GM18868 (cell line): ENCODE results near the gene BRD1.

Source experiments
- ATAC-seq: cut with Tn5 transposase; IDR thresholded peaks from one replicate; pipeline ENCODE4 v1.9.1; 2021; ENCODE audit warnings: mild to moderate bottlenecking, moderate library complexity; ENCODE audit not compliant: unreplicated experiment

The BRD1 gene

DNA sequence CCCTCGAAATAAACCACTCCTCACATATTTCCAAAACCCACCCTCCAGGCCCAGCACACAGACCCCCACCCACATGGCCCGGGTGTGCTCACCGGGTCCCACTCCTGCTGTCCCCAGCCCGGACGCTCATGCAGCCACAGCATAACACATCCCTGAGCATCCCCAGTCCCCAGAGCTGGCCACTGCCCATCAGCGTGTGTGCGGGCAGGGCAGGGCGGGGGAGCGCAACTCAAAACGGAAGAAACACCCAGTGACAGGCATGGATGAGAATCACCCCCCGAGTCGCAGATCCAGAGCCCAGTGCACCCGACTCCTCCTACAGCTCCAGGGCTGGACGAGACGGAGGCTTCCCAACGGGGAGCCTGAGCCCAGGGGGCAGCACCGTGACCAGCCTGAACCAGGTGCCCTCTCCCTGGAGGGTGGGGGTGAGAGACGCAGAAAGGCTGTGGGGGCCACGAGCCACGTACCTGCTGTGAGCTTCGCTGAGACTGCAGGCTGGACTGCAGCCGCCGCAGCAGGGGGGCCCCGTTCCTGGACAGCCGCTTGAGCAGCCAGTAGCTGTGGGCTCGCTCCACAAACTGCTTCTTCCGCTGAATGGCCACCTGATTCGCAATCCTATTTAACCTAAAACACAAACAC, 23.8 kb downstream of the BRD1 start:
- no peak for ATAC-seq

DNA sequence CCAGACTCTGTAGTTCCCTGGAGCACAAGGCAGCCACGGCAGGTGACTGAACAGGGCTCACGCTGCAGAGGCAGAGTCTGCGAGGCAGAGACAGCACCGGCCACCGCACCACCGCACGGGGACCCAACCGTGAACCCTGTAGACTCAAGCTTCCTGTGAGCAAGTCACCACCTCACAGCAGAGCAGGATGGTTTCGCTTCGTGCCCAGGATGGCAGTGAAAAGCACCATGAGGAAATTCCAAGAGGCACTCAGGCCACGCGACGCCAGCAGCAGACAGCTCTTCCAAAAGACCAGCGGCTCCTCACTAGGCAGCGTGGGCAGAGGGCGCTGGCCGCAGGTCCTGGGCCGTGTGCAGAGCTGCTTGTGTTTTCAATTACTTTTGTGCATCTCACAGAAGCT, 24.5 kb downstream of the BRD1 start:
- no peak for ATAC-seq

DNA sequence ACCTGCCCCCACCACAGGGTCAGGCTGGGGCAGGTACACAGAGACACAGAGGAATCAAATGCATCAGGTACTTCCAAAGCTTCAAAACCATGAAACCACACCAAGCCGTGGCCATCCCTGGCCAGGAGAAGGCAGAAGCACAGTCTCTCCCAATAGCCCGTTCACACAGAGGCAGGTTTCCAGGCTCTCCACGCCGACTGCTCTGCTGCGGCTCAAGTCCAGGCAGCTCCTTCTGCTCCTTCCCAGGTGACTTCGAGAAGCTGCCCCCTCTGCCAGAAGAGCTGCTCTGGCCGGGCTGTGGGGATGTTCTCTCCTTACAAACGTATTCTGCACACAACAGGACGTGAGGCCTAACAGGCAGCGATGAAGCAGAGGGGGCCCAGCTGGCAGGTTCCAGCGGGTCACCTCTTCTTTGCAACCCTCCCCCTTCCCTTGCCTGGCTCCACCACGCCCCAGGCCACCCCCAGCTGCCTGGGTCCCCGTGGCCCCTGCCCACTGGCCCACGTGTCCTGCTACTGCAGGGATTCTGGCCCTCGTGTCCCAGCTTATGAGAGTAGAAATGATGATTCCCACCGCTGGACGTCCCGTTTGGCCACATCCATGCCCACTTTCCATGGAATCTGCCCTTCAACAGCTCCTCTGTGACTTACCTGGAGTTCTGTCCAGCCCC, 26.1 kb downstream of the BRD1 start:
- ATAC-seq: no peak

DNA sequence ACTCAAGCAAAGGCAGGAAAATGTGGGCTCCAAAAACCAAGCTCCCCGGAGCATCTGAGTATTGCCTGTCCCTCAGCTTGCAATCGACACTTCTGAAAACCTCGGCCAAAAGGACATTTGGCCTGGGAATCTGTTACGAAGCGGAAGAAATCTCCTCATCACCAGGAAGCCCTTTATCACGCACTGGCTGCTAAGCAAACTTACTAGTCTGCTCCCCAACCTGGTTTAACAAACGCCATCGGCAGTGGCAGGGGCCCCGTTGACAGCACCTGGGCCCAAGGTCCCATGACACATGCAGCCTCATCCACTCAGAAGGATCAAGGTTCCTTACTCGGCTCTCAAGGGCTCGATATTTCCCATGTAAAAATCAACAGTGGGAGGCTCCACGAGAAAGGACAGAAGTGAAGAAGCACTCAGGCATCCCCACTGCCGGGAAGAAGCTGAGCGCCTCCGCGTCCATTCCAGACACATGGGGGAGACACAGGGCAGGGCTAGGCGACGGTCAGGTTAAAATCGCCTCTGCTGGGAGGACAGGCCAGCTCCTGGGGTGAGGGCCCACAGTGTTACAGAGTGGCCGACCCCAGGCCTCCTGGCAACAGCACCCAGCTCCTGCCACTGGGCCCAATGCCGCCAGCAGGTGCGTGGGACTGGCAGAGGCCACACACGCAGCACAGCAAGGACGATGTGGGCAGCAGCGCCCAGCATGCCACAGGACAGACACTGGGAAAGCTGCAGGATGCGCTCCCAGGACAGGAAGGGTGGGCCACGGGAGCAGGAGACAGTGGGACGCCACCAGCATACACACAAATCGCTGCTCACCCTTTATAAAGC, 27.1 kb downstream of the BRD1 start:
- no peak for ATAC-seq

DNA sequence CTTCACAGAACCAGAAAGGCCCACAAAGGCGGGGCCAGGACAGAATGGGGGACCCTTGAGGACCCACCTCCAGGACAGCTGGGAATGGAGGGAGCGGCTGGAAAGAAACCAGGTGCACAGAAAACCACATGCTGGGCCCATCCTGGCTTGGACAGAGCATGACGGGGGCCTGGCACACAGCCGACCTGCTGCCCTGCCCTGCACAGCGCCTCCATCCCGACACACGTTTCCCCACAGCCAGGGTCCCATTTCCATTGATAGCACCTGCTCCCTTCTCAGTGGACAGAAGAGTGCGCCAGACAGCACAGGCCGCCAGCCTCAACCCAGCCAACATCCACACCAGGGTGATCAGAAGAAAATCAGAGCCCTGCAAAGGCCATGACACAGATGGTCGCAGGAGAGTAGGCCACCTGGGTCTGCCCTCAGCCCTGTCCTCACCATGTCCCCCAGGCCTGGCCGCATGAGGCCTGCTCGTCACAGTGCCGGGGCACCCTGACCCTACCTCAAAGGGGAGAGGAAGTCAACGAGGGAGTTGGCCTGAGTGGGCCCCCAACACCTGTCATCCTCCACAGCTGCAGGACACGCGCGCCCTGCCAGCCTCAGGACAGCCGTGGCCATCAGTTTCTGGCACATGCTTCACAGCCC, 28.1 kb downstream of the BRD1 start:
- ATAC-seq: no peak

- ATAC-seq: no peak
These were observed 29.1 kb downstream of the BRD1 start for GRCh38 chr22:49798486-49799151.

GRCh38 chr22:49797706-49798105, 30.0 kb downstream of the BRD1 start:
- ATAC-seq: no peak

DNA sequence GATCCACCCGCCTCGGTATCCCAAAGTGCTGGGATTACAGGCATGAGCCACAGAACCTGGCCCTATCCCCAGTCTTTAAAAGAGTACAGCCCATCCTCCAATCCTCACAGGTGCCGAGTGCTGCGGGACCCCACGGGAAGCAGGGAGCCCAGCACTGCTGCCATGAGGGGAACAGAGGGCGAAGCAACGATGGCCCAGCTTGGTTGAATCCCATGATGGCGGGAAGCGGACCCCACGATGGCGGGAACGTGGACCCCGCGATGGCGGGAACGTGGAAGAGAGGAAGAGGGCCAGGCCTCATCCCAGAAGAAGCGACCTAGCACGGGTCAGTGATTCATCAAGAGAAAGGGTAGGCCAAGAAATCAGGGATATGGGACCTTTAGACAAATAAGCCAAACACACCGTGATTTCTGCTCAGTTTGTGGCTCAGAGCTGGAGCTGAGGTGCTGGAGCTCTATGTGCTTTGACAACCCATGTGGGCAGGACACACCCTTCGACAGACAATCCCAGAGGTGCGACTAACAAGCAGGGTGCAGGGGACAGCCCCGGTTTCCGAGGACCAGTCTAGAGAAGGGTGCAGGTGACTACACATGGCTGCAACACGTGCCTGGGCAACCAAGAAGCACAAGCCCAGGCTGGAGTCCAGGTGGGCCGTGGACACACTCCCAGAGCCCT, 30.9 kb downstream of the BRD1 start:
- ATAC-seq: no peak

GRCh38 chr22:49795521-49795920, 32.2 kb downstream of the BRD1 start:
- ATAC-seq: no peak

GRCh38 chr22:49793871-49794270, 33.8 kb downstream of the BRD1 start:
- no peak for ATAC-seq

- no peak for ATAC-seq
These were observed 34.4 kb downstream of the BRD1 start for GRCh38 chr22:49793296-49793695.

- no peak for ATAC-seq
These were observed 35.6 kb downstream of the BRD1 start for GRCh38 chr22:49792107-49792506.

DNA sequence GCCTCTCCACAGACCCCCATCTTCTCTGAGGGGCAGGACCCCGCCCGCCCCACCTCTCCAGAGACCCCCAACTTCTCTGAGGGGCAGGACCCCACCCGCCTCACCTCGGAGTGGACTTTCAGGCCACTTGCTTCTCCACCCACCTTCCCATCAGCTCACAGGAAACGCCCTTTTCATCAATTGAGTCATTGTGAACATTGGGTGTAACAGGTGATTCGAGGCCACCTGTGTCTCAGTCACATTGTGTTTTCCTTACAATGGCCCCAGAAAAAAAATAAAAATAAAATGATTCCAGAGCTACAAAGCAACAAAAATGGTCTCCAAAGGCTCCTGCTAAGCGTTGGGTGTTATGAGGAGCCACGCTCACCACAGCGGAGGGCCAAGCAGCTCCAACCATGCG, 36.0 kb downstream of the BRD1 start:
- ATAC-seq: no peak

DNA sequence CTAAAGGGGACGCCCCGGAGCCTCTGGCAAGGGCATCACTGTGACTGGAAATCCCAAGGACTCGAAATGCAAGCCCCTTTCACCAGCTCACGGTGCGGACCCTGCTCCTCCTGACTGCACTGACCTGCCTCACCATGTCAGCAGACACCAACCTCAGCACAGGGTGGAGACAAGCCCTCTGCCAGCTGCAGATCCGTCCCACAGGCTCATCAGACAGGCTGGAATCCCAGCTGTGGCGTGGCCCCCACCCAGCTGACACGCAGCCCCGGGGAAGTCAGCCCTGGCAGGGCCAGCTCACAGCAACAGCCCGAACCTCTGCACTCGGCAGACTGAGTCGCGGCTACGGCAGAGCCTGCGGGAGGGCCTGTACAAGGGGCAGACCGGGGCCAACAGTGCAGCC, 36.8 kb downstream of the BRD1 start:
- no peak for ATAC-seq

DNA sequence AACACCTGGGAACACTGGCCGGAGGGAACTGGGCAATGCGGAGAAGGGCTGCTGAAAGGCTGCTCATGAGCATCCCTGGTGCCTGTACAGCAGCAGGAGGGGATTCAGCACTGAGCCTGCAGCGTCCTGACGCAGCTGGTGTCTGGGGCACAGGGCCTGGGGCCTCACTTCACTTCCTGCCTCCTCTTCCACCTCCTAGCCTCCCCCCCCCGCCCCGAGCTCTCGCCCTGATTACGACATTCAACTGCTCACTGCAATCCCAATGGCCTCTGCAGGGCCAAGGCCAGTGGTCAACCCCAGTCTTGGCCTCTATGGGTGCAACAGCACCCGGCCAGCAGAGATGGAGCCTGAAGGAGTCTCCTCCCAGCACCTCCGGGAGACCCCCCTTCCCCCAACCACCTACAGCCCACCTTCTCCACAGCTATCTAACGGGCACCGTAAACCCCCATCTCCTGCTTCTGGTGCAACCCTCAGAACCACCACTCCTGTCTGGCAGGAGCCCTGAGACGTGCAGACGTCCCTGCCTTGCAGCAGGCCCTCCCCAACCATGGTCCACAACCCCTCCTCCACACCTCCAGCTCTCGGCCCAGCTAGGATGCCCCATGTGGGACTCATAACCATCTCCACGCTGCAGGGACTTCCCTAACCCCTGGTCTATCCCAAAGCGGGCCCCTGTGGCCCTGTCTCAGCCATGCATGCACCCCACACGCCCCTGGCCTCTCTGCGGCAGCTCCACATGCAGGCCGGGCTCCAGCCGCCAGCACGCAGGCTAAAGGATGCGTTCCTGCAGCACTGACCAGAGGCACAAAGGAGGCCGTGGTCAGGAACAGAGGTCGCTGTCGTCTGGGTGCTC, 38.2 kb downstream of the BRD1 start:
- no peak for ATAC-seq

DNA sequence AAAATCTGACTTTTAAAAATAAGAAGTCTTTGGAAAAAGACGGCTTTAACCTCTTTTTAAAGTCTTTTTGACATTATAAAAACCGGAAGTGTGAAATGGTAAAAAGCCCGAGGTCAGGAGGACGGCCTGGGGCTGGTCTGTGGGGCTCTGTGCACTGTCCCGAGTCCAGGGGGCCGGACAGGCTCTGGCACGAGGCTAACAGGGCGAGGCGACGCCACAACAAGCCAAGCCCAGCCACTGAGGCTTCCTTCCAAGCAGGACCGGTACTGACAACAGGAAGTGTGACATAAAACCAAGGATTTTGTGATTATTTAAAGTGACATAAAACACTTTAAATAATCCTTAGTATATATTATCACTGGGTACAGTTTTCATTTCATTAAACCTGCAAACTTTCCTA, 39.2 kb downstream of the BRD1 start:
- ATAC-seq: no peak

DNA sequence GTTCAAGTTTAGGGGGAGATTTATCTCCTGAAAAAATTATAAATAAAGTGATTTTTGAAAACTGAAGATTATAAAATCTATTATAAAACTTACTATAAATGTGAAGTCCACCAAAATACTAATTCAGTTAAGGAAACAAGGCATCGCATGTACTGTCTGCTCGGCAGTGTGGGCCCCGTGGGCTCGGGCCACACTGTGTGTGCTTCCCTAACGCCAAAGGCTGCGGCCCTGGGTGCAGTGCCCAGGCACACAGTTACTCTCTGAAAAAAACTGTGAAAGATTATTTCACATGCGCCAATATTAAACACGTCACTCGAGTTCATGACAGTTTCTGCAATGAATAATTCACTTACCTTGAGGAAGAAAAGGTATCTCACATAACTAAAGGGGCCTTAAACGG, 39.8 kb downstream of the BRD1 start:
- ATAC-seq: no peak

GRCh38 chr22:49786976-49787706, 40.5 kb downstream of the BRD1 start:
- no peak for ATAC-seq
